ENCODE data around the gene CELF2.

GRCh38 chr10:10993785-10994184 is 23.9 kb upstream of the CELF2 start:
- TF ChIP-seq CTCF (conservative IDR thresholded peaks at IDR 0.05; ENCODE audit: low read depth, low read length) (no peak), EZH2 (IDR thresholded peaks at IDR 0.05; ENCODE audit: borderline replicate concordance, low read depth, low read length, poor library complexity, severe bottlenecking) (no peak)
